ENCODE measurements around the gene UXS1.

UXS1 gene

DNA sequence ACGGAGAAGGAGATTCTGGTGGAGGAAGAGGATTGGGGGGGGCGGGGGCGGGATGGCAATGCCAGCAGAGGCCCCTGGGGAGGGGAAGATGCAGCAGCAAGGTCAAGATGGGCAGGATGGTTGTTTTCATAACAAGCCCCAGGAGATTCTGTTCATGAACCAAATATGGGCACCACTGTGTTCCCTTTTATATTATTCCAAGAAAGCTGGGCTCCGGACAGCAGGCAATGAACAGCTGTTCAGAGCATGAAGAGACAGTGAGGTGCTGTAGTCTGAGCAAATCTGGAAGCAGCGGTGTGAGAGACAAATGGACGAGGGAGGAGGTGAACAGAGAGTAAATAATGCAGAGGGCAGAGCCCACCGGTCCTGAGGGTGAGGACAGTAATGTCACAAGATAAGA is 20.0 kb downstream of the UXS1 start:
- Histone ChIP-seq H3K4me3 (ENCODE audit: low read depth in 1 of 2, low read length in 2 of 2) (no peak overlapping the region), H3K36me3 (ENCODE audit: insufficient read depth, low read length) (no peaks in the 10 kb centered on the region), H3K27me3 (ENCODE audit: control insufficient read depth in 1 of 2, insufficient read depth in 2 of 2, low read length in 2 of 2) (no peaks in the 10 kb centered on the region)

GRCh38 chr2:106172649-106173048 is 21.5 kb downstream of the UXS1 start:
- Histone ChIP-seq H3K27me3 (ENCODE audit: control insufficient read depth in 1 of 2, insufficient read depth in 2 of 2, low read length in 2 of 2) (no peaks in the 10 kb centered on the region), H3K9ac (ENCODE audit: low read length) (no peak overlapping the region), H3K36me3 (ENCODE audit: insufficient read depth, low read length) (no peaks in the 10 kb centered on the region), H3K4me3 (ENCODE audit: low read depth in 1 of 2, low read length in 2 of 2) (no peak overlapping the region), H3K4me1 (ENCODE audit: insufficient read depth, low read length) (no peaks in the 10 kb centered on the region), H3K9me3 (ENCODE audit: low read length) (no peaks in the 10 kb centered on the region), H3K27ac (ENCODE audit: low read depth, low read length) (no peak overlapping the region)

More for the DNA sequence above, 20.0 kb downstream of the UXS1 start:
- Histone ChIP-seq H3K9me3 (ENCODE audit: low read length) (no peaks in the 10 kb centered on the region), H3K4me1 (ENCODE audit: insufficient read depth, low read length) (no peaks in the 10 kb centered on the region), H3K27ac (ENCODE audit: low read depth, low read length) (no peak overlapping the region), H3K9ac (ENCODE audit: low read length) (no peak overlapping the region)

DNA sequence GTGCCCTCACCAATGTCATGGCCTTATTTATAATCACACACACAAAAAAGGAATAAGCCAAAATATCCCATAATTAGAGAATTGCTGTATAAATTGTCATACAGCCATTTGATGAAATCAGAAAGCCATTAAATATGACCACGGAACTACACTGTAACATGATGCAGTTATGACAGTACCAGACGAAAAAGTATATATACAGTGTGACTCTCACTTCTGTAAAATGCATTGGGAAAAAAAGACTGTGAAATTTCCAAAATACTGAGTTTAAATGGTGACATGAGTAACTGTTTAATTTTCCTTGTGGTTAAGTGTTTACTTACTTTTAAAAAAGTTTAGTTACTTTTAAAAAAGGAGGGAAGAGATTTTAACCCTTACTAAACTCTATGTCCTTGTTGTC is 25.4 kb downstream of the UXS1 start:
- no peaks in the 10 kb centered on the region for H3K9me3 ChIP-seq (ENCODE audit: low read length)
- H3K27me3 ChIP-seq (ENCODE audit: control insufficient read depth in 1 of 2, insufficient read depth in 2 of 2, low read length in 2 of 2) = no peaks in the 10 kb centered on the region
- no peaks in the 10 kb centered on the region for H3K4me1 ChIP-seq (ENCODE audit: insufficient read depth, low read length)
- H3K4me3 ChIP-seq (ENCODE audit: low read depth in 1 of 2, low read length in 2 of 2) = no peak overlapping the region
- no peak overlapping the region for H3K27ac ChIP-seq (ENCODE audit: low read depth, low read length)
- no peak overlapping the region for H3K9ac ChIP-seq (ENCODE audit: low read length)
- H3K36me3 ChIP-seq (ENCODE audit: insufficient read depth, low read length) = no peaks in the 10 kb centered on the region

- no peaks in the 10 kb centered on the region for H3K9me3 ChIP-seq (ENCODE audit: low read length)
- H3K4me1 ChIP-seq (ENCODE audit: insufficient read depth, low read length) = no peaks in the 10 kb centered on the region
- H3K9ac ChIP-seq (ENCODE audit: low read length) = no peak overlapping the region
- H3K4me3 ChIP-seq (ENCODE audit: low read depth in 1 of 2, low read length in 2 of 2) = no peak overlapping the region
- H3K36me3 ChIP-seq (ENCODE audit: insufficient read depth, low read length) = peaks cover 6% of the 10 kb centered on the region
- no peaks in the 10 kb centered on the region for H3K27me3 ChIP-seq (ENCODE audit: control insufficient read depth in 1 of 2, insufficient read depth in 2 of 2, low read length in 2 of 2)
- H3K27ac ChIP-seq (ENCODE audit: low read depth, low read length) = no peak overlapping the region
These were observed 27.0 kb downstream of the UXS1 start for GRCh38 chr2:106167067-106167466.

DNA sequence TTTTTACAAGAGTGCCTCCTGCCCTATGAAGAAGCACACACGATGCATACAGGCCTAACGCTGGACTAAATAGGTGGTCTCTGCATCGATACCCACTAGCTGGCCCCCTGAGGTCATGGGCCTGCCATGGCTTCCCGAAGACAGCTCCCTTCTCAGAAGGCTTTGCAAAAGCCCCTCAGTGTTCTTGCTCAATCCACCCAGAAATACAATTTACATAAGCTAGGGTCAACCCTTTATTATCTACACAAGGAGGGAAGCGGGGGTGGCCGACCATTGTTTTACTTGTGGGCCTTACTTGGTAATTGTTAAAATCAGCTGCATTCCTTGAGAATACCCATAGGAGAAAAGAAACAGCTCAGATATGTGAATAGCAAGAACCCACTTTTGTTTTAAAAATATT is 28.5 kb downstream of the UXS1 start:
- H3K36me3 ChIP-seq (ENCODE audit: insufficient read depth, low read length) = peaks cover 6% of the 10 kb centered on the region
- H3K9me3 ChIP-seq (ENCODE audit: low read length) = no peaks in the 10 kb centered on the region
- H3K9ac ChIP-seq (ENCODE audit: low read length) = no peak overlapping the region
- H3K4me1 ChIP-seq (ENCODE audit: insufficient read depth, low read length) = no peaks in the 10 kb centered on the region
- no peaks in the 10 kb centered on the region for H3K27me3 ChIP-seq (ENCODE audit: control insufficient read depth in 1 of 2, insufficient read depth in 2 of 2, low read length in 2 of 2)
- H3K4me3 ChIP-seq (ENCODE audit: low read depth in 1 of 2, low read length in 2 of 2) = no peak overlapping the region
- H3K27ac ChIP-seq (ENCODE audit: low read depth, low read length) = no peak overlapping the region

GRCh38 chr2:106165029-106165428 is 29.1 kb downstream of the UXS1 start:
- Histone ChIP-seq H3K4me3 (ENCODE audit: low read depth in 1 of 2, low read length in 2 of 2) (no peak overlapping the region), H3K27me3 (ENCODE audit: control insufficient read depth in 1 of 2, insufficient read depth in 2 of 2, low read length in 2 of 2) (no peaks in the 10 kb centered on the region), H3K9me3 (ENCODE audit: low read length) (no peaks in the 10 kb centered on the region), H3K9ac (ENCODE audit: low read length) (no peak overlapping the region), H3K27ac (ENCODE audit: low read depth, low read length) (no peak overlapping the region), H3K4me1 (ENCODE audit: insufficient read depth, low read length) (no peaks in the 10 kb centered on the region), H3K36me3 (ENCODE audit: insufficient read depth, low read length) (peaks cover 6% of the 10 kb centered on the region)

- Histone ChIP-seq H3K4me3 (ENCODE audit: low read depth in 1 of 2, low read length in 2 of 2) (no peak overlapping the region), H3K27me3 (ENCODE audit: control insufficient read depth in 1 of 2, insufficient read depth in 2 of 2, low read length in 2 of 2) (no peaks in the 10 kb centered on the region), H3K27ac (ENCODE audit: low read depth, low read length) (no peak overlapping the region)
These were observed 30.1 kb downstream of the UXS1 start for GRCh38 chr2:106163948-106164545.

DNA sequence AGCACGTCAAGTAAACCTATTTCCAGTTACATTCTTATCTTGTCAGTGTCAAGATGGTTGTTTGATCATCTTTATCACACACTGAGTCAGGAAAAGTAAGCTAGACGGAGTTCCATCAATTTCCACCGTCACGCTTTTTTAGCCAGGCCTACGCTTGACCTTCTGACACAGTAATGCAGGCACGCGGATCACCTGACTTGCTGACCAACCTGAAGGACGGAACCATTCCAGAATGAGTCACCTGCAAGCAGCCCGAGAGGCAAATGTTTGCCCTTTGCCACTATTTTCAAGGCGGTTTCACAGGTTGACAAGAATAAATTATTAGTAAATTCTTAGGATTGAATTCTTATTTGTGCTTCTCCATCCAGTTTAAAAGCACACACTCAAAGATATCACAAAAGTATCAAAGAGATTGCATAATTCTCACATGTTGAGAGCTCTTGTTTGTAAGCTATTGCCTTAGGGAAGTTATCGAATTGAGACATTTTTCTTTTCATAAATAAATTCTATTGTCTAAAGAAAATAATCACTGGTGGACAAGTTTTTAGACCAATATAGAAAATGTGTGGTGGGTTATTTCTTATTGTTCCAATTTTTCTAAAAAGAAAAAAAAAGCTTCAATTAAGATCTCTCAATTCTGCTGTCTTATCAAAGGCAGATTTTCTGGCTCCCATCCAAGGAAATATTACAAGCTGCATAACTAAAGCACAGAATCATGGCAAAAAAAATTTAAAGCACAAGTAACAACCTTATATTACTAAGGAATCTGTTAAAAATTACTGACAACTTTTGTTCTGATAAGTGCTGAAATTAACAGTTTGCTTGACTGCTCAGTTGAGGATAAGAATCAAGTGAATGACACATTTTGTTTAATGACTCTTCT is 31.9 kb downstream of the UXS1 start:
- Histone ChIP-seq H3K36me3 (ENCODE audit: insufficient read depth, low read length) (peaks cover 18% of the 10 kb centered on the region), H3K9ac (ENCODE audit: low read length) (no peak overlapping the region), H3K27me3 (ENCODE audit: control insufficient read depth in 1 of 2, insufficient read depth in 2 of 2, low read length in 2 of 2) (no peaks in the 10 kb centered on the region), H3K9me3 (ENCODE audit: low read length) (no peaks in the 10 kb centered on the region), H3K27ac (ENCODE audit: low read depth, low read length) (no peak overlapping the region), H3K4me1 (ENCODE audit: insufficient read depth, low read length) (no peaks in the 10 kb centered on the region), H3K4me3 (ENCODE audit: low read depth in 1 of 2, low read length in 2 of 2) (no peak overlapping the region)

More at GRCh38 chr2:106163948-106164545, 30.1 kb downstream of the UXS1 start:
- peaks cover 13% of the 10 kb centered on the region for H3K36me3 ChIP-seq (ENCODE audit: insufficient read depth, low read length)
- no peak overlapping the region for H3K9ac ChIP-seq (ENCODE audit: low read length)
- no peaks in the 10 kb centered on the region for H3K4me1 ChIP-seq (ENCODE audit: insufficient read depth, low read length)
- H3K9me3 ChIP-seq (ENCODE audit: low read length) = no peaks in the 10 kb centered on the region

DNA sequence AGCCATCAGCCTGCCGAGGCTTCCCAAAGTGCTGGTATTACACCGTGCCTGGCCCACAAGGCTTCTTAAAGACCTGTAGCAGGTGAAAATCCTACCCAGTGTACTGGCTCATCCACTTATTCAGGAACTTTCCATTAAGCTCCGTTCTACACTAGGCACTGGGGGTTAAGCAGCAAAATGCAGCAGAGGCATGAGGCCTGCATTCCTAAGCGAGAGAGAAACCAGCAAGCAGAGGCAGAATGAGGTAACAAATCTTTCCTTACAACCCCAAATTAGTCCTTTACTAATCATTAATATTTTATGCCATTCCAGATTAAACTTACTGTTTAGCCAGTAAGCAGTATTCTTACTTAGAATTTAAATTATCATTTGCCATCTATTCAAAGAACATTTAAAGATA is 32.8 kb downstream of the UXS1 start:
- H3K27me3 ChIP-seq (ENCODE audit: control insufficient read depth in 1 of 2, insufficient read depth in 2 of 2, low read length in 2 of 2) = no peaks in the 10 kb centered on the region
- no peak overlapping the region for H3K9ac ChIP-seq (ENCODE audit: low read length)
- H3K4me3 ChIP-seq (ENCODE audit: low read depth in 1 of 2, low read length in 2 of 2) = no peak overlapping the region
- no peak overlapping the region for H3K27ac ChIP-seq (ENCODE audit: low read depth, low read length)
- H3K4me1 ChIP-seq (ENCODE audit: insufficient read depth, low read length) = no peaks in the 10 kb centered on the region
- peaks cover 18% of the 10 kb centered on the region for H3K36me3 ChIP-seq (ENCODE audit: insufficient read depth, low read length)
- H3K9me3 ChIP-seq (ENCODE audit: low read length) = no peaks in the 10 kb centered on the region

DNA sequence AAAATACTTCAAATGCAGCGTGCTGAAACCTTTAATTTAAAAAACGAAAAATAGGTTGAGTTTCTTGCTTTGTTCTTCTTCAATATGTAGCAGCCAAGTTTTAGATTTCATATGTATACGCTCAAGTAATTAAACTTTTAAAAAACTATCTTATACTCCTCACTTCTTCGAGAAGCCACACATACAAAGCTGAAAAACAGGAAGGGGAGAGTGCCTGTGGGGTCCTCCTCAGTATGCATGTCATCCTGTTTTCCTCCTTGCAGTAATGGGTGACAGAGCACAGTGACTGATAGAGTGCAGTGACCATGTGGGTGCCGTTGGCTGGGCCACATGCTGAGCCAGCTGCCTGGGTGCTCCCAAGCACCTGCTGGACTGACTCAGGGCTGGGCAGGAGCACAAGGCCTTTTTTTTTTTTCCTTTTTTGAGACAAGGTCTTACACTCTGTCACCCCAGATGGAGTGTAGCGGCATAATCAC is 33.3 kb downstream of the UXS1 start:
- H3K9ac ChIP-seq (ENCODE audit: low read length) = no peak overlapping the region
- no peaks in the 10 kb centered on the region for H3K9me3 ChIP-seq (ENCODE audit: low read length)
- no peaks in the 10 kb centered on the region for H3K27me3 ChIP-seq (ENCODE audit: control insufficient read depth in 1 of 2, insufficient read depth in 2 of 2, low read length in 2 of 2)
- no peak overlapping the region for H3K4me3 ChIP-seq (ENCODE audit: low read depth in 1 of 2, low read length in 2 of 2)
- no peak overlapping the region for H3K27ac ChIP-seq (ENCODE audit: low read depth, low read length)
- no peaks in the 10 kb centered on the region for H3K4me1 ChIP-seq (ENCODE audit: insufficient read depth, low read length)
- peaks cover 18% of the 10 kb centered on the region for H3K36me3 ChIP-seq (ENCODE audit: insufficient read depth, low read length)

DNA sequence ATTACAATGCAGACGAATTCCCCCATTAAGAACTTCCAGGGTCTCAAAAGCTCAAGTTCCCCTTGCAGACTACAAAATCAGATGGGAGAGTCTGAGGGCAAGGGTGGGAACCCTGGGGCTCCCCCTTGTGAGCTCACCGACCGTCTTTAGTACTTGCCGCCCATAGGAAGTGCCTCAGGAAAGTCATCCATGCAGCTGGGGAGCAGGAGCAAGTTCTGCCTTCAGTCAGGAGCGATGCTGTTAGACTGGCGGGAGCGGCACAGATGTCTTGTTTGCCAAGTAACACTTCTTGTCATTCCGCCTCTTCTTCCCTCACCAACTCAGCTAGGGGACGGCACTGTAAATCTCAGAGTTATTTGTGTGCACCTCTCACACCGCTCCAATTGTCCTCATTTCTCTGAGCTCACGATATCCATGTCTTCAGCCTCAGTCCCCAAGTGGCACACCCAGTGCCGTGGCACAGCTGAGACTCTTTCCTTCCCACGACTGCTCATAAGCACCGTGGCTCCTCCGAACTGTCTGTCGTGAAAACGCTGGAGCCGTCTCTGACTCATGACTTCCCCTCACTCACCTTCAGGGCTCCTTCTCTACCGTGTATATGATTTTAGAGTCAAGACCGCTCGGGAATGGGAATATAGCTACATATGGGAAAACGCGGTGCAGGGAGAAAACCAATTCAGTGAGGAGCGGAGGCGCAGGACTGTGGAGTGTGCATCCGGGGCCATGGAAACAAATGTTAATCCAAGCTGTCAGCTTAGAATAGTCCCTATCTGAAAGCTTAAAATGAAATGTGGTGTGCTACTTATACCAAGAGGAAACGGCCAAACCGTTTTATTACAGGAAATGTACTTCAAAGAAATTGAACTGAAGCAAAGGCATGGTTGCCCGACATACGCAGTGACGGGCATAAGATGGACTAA is 34.0 kb downstream of the UXS1 start:
- no peak overlapping the region for H3K4me3 ChIP-seq (ENCODE audit: low read depth in 1 of 2, low read length in 2 of 2)
- no peaks in the 10 kb centered on the region for H3K9me3 ChIP-seq (ENCODE audit: low read length)
- H3K27ac ChIP-seq (ENCODE audit: low read depth, low read length) = no peak overlapping the region
- no peaks in the 10 kb centered on the region for H3K4me1 ChIP-seq (ENCODE audit: insufficient read depth, low read length)
- H3K27me3 ChIP-seq (ENCODE audit: control insufficient read depth in 1 of 2, insufficient read depth in 2 of 2, low read length in 2 of 2) = no peaks in the 10 kb centered on the region
- H3K36me3 ChIP-seq (ENCODE audit: insufficient read depth, low read length) = peaks cover 18% of the 10 kb centered on the region
- H3K9ac ChIP-seq (ENCODE audit: low read length) = no peak overlapping the region

Data from muscle layer of colon (tissue), 2 donors.